DMS153 treated with DMSO at 0.1 percent for 48 hours (cell line): ENCODE results near the gene GPR78.

ENCODE experiments used
- DNase-seq: peaks from one replicate; lab custom pipeline; 2025; ENCODE audit not compliant: unreplicated experiment; lab: John Stamatoyannopoulos, UW

The GPR78 gene

DNA sequence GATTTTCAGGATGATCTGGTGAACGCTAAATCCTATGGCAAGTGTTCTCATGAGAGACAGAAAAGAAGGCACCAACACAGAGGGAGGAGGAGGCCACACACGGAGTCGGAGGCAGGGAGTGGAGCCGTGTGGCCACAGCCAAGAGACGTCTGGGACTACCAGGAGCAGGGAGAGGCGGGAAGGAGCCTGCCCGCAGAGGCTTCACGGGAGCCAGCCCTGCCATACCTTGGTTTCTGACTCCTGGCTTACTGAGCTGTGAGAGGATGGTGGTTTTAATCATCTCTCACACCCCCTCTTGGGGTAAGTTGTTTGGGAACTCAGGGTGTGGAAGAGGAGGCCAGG lies 33.5 kb upstream of the GPR78 start:
- no peak for DNase-seq

DNA sequence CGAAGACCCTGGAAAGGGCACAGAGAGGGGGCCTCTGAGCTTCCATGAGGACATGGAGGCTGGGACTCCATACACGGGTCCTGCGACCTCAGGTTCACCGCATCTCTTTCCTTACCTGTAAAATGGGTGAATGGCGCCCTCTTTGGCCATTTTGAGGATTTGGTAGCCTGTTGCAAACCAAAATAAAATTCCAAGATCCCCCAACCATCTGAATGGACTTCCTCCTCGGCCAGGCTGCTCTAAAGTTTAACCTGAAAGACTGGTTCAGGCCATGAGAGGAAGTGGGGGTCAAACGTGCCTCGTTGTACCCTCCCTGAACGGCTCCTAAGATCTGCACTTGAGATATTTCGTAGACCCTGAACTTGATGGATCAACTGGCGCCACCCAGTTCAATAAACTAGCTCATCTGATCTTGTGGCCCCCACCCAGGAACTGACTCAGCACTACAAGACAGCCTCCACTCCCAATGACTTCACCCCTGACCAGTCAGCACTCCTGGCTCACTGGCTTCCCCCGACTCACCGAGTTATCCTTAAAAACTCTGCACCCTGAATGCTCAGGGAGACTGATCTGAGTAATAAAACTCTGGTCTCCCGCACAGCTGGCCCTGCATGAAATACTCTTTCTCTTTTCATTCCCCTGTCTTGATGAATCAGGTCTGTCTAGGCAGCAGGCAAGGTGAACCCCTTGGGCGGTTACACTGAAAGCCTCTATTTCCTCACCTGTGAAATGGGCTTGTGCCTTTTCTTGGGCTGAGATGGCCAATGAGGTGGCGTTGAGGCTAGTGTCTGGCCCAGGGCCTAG lies 32.9 kb upstream of the GPR78 start:
- no peak for DNase-seq

DNA sequence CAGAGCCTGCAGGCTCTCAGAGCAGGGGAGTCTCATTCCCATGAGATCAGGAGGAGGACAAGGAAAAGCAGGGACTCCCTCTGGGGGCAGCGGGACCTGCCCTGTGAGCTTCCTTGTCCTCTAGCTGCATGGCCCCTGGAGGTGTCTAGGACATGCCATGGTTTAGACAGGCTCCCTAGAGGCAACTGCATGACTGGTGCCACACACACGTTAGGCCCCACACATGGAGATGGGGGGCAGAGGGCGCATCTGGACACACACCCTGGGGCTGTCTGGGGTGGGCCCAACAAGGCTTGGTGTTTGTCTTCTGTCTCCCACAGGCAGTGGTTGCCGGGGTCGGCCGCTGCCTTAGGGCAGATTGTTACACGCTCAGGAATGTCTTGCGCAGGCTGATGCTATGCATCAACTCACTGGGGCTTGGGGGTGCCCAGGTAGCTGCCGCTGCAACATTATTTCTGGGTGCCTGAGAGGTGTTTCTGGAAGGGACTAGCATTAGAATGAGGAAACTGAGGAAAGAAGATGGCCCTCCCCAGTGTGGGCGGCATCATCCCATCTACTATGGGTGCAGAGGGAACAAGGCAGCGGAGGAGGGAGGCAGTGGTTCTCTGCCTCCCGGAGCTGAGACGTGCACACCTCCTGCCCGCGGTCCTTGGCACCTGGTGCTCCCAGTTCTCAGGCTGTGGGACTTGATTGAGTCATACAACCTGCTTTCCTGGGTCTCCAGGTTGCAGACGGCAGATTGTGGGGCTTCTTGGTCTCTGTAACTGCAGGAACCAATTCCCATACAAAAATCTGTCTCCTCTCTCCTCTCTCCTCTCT lies 32.1 kb upstream of the GPR78 start:
- DNase-seq = no peak

GRCh38 chr4:8548731-8549351 lies 31.4 kb upstream of the GPR78 start:
- DNase-seq = no peak

DNA sequence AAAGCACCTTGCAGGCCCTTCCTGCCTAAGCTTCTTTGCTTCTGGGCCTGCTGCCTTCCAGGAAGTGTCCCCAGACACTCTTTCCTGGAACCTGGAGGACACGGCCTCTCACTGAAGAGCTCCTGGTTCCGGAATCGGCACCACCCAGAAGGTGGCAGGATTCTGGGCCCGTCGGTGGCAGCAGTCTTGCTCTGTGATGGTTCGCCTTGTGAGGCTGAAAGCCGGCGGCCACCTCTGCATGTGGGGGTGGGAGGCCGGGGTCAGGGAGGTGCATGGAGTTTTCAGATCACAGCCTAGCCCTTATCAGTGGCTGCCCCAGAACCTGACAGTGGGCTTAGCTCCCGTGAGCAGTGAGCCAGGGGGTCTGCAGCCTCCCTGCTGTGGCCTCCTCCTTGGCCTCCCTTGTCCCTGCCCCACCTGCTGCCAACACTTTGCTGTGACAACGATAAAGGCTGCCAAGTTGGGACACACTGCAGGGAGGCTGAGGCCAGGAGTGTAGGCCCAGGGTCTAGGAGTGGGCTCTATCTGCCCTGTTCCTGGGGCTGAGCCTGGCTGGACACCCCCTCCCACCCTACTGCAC lies 30.8 kb upstream of the GPR78 start:
- DNase-seq = no peak

DNA sequence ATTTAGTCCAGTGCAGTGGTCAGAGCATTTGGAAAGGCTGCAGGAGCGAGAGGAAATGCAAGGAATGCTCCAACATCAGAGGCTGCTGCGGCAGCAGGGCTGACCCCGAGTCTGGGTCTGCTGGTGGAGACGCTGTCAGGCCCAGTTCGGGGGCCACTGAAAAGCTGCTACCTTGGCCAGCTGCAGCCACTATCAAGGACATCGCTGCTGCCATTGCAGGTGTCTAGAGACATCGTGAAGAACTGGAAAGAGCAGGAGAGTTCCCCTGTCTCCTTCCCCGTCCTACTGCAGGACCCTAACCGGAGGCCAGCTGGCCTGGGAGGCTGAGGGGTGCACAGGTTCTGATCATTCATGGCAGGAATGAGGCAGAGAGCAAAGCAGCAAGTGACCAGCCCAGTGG lies 29.5 kb upstream of the GPR78 start:
- DNase-seq = no peak

GRCh38 chr4:8552024-8552423 lies 28.2 kb upstream of the GPR78 start:
- no peak for DNase-seq

DNA sequence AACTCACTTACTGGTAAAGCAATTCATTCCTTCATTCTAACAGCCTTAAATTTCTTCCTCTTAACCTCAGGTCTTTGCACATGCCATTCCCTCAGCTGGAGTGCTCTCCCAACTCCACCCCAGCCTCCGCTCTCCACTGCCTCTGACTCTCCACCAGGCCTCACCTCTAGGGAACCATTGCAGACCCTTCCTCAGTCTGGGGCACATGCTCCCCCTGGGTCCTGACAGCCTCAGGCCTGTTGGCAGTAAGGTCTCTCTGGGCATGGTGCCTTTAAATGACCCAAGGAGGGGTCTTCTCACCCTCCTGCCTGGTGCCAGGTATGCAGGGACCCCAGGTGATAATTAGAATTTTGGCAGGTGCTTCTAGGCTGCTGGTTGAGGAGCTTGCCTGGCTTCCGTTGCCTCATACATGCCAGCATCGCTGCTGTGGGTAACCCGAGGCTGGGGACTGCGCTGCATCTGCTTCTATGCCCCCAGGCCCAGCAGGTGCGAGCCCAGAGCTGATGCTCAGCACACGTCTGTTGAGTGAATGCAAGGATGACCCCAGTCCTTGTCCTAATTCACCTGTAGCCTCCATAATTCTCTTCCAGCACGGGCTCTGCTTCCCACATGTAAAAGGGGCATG lies 27.5 kb upstream of the GPR78 start:
- no peak for DNase-seq

DNA sequence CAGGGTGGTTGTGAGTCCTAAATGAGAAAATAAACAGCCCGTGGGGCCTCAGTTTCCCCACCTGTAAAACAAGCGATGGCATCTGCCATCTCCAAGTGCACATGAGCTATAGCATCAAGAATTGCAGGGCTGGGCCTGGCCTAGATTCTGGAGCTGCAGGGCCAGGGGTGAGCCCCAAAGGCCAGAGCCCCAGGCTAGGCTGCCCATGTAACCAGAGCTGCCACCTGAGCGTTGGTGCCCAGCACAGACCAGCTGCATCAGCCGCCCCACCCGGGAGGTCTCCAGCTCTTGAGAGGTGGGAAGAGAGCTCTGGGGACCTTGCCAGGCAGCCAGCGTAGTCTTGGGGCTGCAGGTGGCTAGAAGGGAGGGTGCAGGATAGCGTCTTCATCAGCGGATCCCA lies 27.0 kb upstream of the GPR78 start:
- no peak for DNase-seq

DNA sequence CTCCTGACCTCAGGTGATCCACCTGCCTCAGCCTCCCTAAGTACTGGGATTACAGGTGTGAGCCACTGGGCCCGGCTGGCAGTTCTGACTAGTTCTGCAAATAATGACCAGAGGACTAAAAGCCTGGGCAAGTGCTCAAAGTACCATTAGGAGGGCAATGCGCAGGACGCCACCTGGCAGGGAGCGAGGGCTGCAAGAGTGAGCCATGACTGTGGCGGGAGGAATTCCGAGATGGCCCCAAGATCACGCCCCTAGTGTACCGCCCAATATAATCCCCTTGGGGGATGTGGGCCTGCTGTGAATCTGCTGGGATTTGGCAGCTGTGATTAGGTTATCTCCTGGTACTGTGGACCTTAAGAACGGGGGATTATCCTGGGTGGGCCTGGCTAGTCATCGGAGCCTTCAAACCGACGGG lies 26.2 kb upstream of the GPR78 start:
- no peak for DNase-seq

- no peak for DNase-seq
Measured at GRCh38 chr4:8554555-8555100, 25.6 kb upstream of the GPR78 start.

DNA sequence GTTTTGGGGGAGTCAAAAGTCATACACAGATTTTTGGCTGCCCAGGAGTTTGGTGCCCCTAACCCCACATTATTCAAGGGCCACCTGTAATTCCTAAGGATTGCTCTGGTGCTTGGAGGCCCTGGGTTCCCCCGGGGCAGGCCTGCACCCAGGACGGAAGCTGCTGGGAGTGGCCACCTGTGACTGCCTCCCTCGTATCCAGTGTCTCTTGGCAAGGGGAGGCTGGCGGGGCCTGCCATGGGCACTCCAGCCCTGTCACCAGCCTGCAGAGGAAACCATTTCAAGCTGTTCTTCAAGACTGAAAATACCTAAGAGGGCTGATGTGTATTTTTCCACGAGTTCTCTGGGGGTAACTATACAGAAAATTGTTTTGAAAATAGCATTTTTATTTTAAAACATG lies 24.5 kb upstream of the GPR78 start:
- DNase-seq = no peak

- DNase-seq = no peak
Measured at GRCh38 chr4:8556341-8557150, 23.6 kb upstream of the GPR78 start.

GRCh38 chr4:8557151-8558076 lies 22.8 kb upstream of the GPR78 start:
- no peak for DNase-seq

- no peak for DNase-seq
Measured at GRCh38 chr4:8558080-8558960, 21.9 kb upstream of the GPR78 start.

DNA sequence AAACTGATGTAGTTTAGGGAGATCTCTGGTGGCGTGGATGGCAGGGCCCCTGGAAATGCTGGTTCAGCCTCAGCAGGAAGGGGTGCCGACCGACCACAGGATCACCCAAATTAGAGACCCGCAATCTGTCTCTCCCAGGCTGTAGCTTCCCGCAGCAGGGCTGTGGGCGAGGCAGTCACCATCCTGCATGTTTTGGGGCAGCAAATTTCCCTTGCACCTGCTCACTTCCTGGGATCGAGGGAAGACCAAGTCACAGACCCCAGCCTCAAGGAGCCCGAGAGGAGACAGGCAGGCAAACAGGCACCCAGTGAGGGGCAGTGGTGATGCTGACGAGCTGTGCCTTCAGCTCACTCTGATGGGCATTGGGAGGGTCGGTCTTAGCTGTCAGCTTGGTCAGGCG lies 21.2 kb upstream of the GPR78 start:
- no peak for DNase-seq

- DNase-seq = no peak
Measured at GRCh38 chr4:8559524-8560264, 20.5 kb upstream of the GPR78 start.
